GM12874 (cell line): ENCODE data around the gene FAM53B.

Experiments used
- CTCF ChIP-seq: IDR thresholded peaks from 2 replicates; pipeline ENCODE4 v1.5.1; 2011; ENCODE audit warnings: low read depth, mild to moderate bottlenecking, control low read depth, low read length, moderate library complexity; ENCODE audit not compliant: insufficient read depth

Gene FAM53B

DNA sequence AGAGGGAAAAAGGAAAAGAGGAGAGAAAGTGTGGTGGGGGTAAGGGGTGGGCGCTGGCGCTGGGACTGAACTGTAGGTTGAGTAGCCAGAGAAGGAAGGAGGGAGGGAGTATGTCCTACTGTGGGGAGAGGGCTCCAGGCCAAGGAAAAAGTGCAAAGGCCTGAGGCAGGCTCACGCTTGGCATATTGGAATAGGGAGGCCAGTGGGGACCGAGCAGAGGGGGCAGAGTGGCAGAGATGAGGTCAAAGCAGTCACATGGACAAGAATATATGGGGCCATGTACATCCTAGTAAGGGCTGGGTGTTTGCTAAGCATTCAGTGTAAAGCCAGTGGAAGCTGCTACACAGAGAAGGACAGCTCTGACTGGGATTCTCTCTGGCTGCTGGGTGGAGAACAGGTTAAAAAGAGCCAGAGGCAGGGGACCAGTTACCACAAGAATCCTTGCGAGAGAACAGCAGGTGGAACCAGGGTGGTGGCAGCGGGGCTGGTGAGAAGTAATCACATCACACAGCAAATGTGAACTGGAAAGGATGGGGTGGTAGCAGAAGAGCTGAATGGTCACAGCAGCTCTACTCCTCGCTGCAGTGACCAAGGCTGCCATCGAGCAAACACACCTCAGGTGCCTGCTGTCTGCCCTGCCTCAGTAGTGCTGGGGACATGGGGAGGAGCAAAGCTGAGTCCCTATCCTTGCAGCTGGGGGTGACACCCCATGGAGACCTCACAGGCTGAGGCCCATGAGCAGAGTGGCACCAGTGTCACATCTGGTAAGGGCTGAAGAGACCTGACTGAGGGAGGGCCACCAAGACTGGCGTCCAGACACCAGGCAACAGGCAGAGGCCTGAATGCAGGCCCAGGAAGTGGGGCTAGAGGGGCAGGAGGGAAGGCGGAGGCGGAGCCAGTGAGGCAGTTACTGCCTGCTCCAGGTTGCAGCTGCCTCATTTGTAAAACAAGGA, 39.5 kb downstream of the FAM53B start:
- TF ChIP-seq CTCF = no peak

DNA sequence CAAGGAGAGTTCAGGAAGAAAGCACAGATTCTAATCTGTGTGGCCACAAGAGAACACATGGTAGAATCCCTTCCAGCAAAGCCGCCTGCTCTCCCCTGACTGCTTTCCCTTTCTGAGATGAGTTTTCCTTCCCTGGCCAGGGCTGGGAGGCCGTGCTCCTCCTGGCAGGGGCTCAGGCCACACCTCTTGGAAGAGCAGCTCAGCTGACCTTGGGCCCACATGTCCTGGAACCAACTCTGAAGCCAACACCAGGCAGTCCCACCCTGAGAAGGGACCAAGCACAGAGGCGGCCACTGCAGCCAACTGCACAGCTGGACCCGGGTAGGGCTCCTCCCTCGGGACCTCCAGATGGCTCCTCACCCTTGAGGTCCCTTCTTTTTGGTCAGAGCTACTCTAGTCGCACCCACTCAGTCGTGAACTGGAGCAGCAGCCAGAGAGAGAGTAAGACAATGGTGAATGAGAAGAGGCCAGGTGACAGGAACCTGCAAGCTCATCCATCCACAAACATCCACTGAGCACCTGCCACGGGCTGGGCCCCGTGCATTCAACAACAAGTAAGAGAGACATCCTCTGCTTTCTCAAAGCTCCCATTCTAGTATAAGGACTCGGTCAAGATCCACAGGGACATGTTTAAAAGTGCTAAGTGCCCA, 40.3 kb downstream of the FAM53B start:
- TF ChIP-seq CTCF = no peak

DNA sequence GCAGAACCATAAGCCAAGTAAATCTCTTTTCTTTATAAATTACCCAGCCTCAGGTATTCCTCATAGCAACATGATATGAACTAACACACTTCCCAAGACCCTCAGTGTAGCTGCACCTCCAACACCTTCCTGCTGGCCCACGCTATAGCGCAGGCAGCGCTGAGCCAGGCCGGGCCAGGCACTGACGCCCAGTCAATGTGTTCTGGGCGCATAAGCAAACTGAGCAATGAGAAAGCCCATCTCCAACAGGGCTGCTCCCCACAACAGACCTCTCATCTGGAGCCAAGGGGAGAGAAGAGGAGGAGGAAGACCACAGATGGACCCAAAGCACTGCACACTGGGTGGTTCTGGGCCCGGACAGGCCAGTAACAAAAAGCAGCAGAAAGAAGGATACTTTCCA, 40.8 kb downstream of the FAM53B start:
- TF ChIP-seq CTCF = no peak

DNA sequence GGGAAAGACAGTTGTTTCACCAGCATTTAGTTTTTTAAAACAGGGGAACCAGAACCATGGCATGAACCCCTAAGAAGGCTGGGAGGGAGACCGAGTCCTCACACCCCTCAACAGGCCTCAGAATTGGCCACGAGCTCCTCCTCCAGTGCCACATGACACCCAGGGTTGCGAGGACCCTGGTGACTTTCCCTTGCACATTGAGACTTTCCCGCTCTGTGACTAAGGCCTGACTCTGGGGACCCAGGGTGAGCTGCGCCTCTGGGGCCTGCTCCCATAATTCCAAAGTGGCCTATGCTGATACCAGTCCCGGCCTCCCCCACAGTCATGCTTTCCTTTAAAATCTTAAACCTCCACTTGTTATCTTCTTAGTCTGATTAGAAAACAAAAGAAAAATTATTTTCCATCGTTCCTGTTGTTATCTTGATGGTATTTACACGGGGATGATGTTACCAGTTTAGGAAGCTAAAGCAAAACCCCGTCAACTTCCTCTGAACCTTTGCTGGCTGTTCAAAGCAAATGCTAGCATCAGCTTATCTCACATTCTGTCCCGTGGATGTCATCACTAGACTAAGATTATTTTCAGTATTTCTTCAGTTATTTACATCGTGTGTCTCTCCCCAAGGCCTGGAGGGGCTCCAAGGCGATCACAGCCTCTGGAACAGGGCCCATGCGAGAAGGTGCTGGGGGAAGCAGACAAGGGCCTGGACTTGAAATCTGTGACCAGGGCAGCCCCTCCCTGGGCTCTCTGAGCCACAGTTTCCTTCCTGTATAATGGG, 42.1 kb downstream of the FAM53B start:
- no peak for TF ChIP-seq CTCF

- TF ChIP-seq CTCF = no peak
These were observed 42.7 kb downstream of the FAM53B start for GRCh38 chr10:124701435-124701834.

- TF ChIP-seq CTCF = no peak
These were observed 43.2 kb downstream of the FAM53B start for GRCh38 chr10:124701038-124701365.

GRCh38 chr10:124700293-124701037, 43.7 kb downstream of the FAM53B start:
- TF ChIP-seq CTCF = no peak
